Fibroblast of the aortic adventitia (primary cell): ENCODE measurements around the gene TXNRD2. TPM values are rescaled to one million over a fixed set of nuclear protein-coding genes. Genes with fewer than 3 reads are reported as not detected.
"Not testable (repeated sequence)": the region's sequence is repeated elsewhere in the genome, so short reads cannot be mapped to it uniquely, and the experiment has no call there.

Source experiments
- DNase-seq: peaks from one replicate; pipeline ENCODE4 v3.0.0-alpha.2; 2010; ENCODE audit warnings: low read depth
- H3K4me3 ChIP-seq: 2 replicates; pipeline ENCODE4 v1.5.1; 2011; ENCODE audit warnings: low read depth, mild to moderate bottlenecking, control low read depth, low read length, moderate library complexity
- CTCF ChIP-seq: IDR thresholded peaks from 2 replicates; pipeline ENCODE4 v1.5.1; 2011; ENCODE audit warnings: mild to moderate bottlenecking, low read length, control low read depth, inconsistent platforms; ENCODE audit not compliant: insufficient read depth
- total RNA-seq: library from RNA; depleted of rRNA; stranded (reverse); fragments of >200 nt; gene quantifications from 2 replicates; pipeline ENCODE4 v1.2.3, GENCODE V29; 2012; ENCODE audit warnings: low replicate concordance

TXNRD2 gene
- total RNA-seq, 1 donor = 16.4 TPM

DNA sequence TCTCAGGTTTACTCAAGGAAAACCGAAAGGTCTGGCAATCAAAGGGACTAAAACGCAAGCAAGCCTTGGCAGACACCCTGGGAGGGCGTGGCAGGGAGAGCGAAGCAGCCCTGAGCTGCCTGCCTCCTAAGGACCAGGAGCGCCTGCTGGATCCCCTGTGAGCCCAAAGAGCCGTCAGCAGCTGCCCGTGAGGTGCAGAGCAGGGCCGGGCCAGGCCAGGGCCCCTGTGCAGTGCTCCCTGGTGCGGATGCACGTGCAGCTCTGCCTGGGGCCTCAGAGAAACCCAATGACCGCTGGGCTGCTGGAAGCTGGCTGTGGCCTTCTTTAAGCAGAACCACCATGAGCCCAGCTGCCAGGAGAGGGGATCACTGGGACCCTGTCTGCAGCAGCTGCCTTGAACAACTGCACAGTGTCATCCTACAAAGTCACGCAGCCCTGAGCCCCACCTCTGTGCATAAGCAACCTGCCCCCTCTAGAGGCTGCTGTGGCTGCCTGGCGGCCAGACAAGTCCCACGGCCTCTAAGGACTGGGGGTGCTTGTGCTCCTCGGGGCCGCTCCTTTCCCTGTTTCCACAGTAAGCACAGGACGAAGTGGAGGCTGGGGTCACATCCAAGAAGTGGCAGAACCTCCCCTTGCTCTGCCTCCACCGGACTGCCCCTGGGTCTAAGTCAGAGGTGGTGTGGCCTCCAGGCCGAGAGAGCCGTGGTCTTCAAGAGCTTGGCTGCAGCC lies 29.2 kb downstream of the TXNRD2 start:
- no peak for TF ChIP-seq CTCF
- no peak for DNase-seq
- H3K4me3 ChIP-seq = no peak overlapping the region

- no peak for DNase-seq
- no peak for TF ChIP-seq CTCF
Observed at GRCh38 chr22:19911540-19912270, 29.9 kb downstream of the TXNRD2 start.

DNA sequence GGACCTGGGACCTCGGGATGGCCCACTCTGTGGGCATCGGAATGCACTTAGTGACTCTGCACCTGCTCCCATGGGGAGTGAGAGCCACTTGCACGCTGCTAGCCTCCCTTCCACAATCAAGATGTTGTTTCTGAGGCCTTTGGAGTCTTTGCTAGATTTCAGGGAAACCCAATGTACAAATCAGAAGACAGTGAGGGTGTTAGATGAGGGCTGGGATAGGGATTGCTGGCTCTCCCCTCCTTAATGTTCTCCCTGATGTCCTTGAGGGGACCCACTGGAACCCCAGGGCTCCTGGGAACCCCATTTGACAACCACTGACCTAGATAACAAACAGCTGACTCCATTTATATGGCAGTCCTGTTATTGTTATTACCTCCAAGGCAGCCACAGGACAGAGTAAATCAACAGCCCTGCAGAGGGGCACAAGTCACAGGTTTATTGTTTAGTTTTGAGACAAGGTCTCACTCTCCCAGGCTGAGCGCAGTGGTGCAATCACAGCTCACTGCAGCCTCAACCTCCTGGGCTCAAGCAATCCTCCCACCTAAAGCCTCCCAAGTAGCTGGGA lies 31.4 kb downstream of the TXNRD2 start:
- H3K4me3 ChIP-seq = no peak overlapping the region
- TF ChIP-seq CTCF = no peak
- DNase-seq = no peak

More at GRCh38 chr22:19911540-19912270, 29.9 kb downstream of the TXNRD2 start:
- no peak overlapping the region for H3K4me3 ChIP-seq

DNA sequence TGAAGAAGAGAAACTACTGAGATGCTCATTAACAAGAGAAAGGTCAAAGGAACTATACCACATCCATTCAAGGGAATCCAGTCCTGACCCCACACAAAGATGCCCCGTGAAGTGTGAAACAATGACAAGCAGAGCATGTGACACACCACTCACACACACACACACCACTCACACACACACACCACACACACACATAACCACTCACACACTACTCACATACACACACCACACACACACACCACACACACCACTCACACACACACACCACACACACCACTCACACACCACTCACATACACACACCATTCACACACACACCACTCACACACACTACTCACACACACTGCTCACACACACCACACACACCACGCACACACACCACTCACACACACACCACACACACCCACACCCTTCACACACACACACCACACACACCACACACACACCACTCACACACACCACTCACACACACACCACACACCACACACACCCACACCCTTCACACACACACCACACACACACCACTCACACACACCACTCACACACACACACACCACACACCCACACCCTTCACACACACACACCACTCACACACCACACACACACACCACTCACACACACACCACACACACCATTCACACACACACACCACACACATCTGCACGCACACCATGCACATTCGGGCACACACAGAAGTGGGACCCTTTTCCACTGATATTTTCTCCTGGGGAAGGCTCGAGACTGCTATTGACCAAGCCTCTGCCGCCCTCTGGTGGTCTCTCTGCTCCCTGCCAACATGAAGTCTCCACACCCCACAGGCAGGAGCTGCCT lies 32.1 kb downstream of the TXNRD2 start:
- peak; percentile 85 for DNase-seq
- TF ChIP-seq CTCF = peak; percentile 92

DNA sequence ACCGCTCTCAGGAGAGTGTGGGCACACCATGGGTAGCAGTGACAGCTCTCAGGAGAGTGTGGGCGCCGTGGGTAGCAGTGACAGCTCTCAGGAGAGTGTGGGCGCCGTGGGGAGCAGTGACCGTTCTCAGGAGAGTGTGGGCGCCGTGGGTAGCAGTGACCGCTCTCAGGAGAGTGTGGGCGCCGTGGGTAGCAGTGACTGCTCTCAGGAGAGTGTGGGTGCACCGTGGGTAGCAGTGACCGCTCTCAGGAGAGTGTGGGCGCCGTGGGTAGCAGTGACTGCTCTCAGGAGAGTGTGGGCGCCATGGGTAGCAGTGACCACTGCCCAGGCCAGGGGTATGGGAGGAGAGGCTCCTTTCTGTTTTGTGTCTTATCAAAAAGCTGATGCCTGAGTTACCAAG lies 33.7 kb downstream of the TXNRD2 start:
- DNase-seq = not testable (repeated sequence)

More for the DNA sequence above, 32.1 kb downstream of the TXNRD2 start:
- no peak overlapping the region for H3K4me3 ChIP-seq

DNA sequence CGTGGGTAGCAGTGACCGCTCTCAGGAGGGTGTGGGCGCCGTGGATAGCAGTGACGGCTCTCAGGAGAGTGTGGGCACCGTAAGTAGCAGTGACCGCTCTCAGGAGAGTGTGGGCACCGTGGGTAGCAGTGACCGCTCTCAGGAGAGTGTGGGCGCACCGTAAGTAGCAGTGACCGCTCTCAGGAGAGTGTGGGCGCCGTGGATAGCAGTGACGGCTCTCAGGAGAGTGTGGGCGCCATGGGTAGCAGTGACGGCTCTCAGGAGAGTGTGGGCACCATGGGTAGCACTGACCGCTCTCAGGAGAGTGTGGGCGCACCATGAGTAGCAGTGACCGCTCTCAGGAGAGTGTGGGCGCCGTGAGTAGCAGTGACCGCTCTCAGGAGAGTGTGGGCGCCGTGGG lies 34.8 kb downstream of the TXNRD2 start:
- DNase-seq, H3K4me3 ChIP-seq: not testable (repeated sequence)

More for the DNA sequence above, 33.7 kb downstream of the TXNRD2 start:
- not testable (repeated sequence) for H3K4me3 ChIP-seq

- DNase-seq = no peak
- no peak overlapping the region for H3K4me3 ChIP-seq
Observed at GRCh38 chr22:19905347-19906276, 36.0 kb downstream of the TXNRD2 start.

More at GRCh38 chr22:19905347-19906276, 36.0 kb downstream of the TXNRD2 start:
- TF ChIP-seq CTCF = no peak
